ENCODE results near the gene IGFL1.
"Not testable (repeated sequence)": the region's sequence is repeated elsewhere in the genome, so short reads cannot be mapped to it uniquely, and the experiment has no call there.

GRCh38 chr19:46261501-46261900 is 32.0 kb downstream of the IGFL1 start:
- TF ChIP-seq POLR2A (IDR thresholded peaks at IDR 0.05; ENCODE audit: borderline replicate concordance, extremely low read depth, insufficient read depth, insufficient read length); ATF3 (IDR thresholded peaks at IDR 0.05); SIN3A (IDR thresholded peaks at IDR 0.05; ENCODE audit: low read depth); POLR2AphosphoS5 (IDR thresholded peaks at IDR 0.05; ENCODE audit: low read depth, low read length); CTCF (IDR thresholded peaks at IDR 0.05 in 2 of 3, conservative IDR thresholded peaks at IDR 0.05 in 1 of 3; ENCODE audit: borderline replicate concordance in 1 of 3, insufficient read depth in 1 of 3, low read depth in 2 of 3, low read length in 2 of 3); EZH2 (IDR thresholded peaks at IDR 0.05); ZNF274 (IDR thresholded peaks at IDR 0.05; ENCODE audit: low read depth, low read length); REST (IDR thresholded peaks at IDR 0.05; ENCODE audit: low read depth); YY1 (IDR thresholded peaks at IDR 0.05; ENCODE audit: extremely low read depth, insufficient replicate concordance, low read depth, low read length); ELF1 (IDR thresholded peaks at IDR 0.05; ENCODE audit: borderline replicate concordance, low read depth); MAX (IDR thresholded peaks at IDR 0.05); CEBPB (IDR thresholded peaks at IDR 0.05; ENCODE audit: low read depth); EGR1 (IDR thresholded peaks at IDR 0.05; ENCODE audit: low read depth); FOSL1 (IDR thresholded peaks at IDR 0.05; ENCODE audit: low read depth): not testable (repeated sequence)
